ENCODE data around the gene RERG.
"Not testable (repeated sequence)": the region's sequence is repeated elsewhere in the genome, so short reads cannot be mapped to it uniquely, and the experiment has no call there.

RERG gene

DNA sequence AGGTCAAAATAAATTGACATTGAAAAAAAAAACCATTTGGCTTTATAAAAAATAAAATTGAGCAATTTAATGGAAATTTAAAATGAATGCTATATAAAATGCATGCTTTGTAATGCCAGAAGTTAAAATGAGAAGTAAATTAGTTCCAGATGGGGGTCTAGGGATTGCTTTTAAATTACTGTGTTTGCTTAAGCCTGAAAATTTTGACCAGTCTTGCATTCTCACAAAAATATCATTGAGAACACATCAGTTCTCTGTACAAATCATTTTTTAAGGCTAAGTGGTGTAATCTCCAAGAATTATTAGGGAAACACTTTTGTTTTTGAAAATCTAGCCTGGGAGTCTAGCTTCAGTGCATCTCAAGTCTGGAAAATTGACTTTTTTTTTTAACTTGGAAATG, 90.7 kb downstream of the RERG start:
- no peak for DNase-seq

DNA sequence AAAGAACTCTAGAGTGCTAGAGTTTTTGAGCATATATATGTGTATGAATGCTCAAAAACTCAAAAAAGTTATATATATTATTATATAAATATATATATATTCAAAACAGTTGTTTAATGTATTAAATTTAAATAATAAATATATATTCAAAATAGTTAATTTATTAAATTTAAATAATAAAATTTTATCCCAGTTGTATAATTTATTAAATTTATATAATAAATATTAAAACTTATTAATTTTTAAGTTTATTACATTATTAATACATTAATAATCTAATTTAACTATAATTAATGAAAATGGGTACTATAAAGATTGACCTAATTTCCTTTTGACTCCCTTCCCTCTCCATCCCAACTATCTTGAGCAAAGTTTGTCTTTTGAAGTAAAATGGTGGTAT, 97.8 kb downstream of the RERG start:
- DNase-seq = no peak

DNA sequence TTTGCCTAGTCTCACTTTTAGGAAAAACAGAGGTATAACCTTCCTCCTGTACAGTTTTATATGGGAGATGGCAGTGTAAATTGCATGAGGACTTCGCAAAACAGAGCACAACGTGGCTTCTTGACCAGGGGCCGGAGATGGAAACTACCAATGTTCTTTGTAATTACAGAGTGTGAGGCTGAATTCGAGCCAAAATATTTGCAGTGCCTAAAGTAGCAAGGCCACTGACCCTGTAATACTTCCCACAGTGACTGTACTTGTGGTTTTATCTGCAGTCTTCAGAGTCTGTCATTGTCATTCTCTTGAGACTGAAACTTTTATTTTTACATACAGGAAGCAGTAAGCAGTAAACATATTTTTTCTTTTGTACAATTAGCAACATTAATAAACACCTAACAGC, 98.9 kb downstream of the RERG start:
- no peak for DNase-seq

DNA sequence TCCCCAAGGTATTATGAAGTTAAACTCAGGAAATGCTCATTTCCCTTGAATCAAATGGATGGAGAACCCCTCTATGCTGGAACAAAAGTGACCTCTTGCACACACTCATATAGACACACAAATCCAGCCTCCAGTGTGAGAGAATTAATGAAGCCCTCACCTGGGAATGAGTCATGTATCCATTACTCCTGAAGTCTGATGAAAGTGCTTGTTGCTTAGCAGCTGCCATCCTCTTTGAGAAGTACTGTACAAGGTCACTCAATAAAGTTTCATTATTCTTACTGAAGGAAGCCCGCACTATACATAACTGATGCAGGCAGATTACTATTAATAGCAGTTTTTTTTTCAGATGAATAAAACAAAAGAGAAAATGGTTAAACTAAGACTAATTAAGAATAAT, 102.3 kb downstream of the RERG start:
- no peak for DNase-seq

DNA sequence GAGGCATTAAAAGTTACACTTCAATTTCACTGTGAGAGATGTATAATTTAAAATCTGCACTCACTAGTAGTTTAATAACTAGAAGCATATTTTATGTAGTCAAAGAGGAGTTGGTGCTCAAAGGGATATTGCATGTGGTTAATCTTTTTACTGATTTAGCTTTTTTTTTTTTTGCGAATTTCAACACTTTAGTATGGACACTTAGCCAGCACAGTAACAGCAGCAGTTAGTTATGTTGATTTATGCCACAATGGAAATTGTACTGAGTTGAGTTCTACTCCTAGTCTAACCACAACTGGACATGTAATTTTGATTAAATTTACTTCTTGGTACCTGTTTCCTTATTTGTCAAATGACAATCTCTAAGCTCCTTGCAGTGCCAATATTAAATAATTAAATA, 104.2 kb downstream of the RERG start:
- DNase-seq = no peak

DNA sequence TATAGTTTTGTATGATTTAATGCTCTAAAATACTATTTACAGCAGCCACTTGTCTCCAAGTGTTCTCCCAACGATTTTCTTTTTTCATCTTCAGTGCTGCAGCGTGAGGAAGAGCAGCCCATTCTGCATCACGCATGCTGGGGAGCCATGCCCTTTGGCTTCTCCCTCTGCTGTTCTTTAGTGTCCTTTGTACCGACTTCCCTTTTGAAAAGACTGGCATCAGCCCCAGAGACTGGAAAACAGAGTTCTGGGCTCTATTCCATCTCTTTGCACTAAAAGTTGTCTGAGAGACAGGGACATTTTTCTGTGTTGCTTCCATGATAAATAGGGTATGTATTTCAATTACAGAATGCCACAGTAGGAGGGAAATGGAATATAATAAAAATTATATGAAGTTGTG, 105.1 kb downstream of the RERG start:
- DNase-seq = no peak

DNA sequence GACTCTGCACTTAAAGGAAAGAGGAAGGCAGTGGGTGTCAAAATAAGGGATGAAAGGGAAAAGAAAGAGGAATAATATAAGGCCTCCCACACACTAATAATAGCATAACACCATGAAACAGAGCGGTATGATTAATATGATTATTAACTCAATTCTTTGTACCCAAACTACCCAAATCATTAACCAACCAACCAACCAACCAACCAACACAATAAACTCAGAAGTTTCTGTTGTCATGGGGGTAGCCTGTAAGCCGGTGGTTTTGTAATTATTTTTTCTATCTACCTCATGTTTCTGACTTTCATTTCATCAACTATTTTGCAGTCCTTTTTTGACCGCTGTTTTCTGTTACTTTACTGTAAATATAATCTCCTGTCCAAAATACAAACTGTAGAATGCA, 105.8 kb downstream of the RERG start:
- DNase-seq = no peak

DNA sequence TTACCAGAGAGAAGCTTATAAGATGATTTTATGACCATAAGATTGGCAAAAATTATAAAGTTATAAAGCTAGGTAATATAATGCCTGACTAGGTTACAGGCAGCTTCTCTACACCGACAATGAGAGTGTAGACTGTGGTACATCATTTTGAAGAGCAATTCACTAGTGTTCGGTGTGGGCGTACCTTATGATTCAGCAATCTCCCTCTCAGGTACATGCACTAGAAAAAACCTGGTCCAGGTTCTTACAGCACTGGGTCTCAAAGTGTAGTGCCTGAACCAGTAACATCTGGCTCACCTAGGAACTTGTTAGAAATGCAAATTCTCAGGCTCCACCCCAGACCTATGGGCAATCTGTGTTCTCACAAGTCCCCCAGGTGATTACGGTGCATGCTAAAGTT, 106.7 kb downstream of the RERG start:
- DNase-seq = no peak

DNA sequence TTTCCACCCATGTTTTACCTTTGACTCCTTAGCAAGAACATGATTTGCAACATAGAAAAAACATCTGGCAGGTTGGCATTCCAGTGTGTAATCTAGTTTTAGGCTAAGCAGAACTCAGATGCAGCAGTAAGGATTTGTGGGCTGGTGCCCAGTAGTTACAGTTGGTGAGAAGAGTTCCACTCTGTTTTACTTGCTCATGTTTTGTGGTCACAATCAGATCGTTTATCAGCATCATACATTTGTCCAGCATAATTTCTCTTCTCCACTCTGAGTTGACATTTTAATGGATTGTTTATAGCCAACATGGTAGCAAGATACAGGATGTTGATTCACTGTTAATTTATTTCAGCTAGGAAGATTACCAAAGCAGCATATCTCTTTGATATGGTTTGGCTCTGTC, 128.4 kb downstream of the RERG start:
- no peak for DNase-seq

DNA sequence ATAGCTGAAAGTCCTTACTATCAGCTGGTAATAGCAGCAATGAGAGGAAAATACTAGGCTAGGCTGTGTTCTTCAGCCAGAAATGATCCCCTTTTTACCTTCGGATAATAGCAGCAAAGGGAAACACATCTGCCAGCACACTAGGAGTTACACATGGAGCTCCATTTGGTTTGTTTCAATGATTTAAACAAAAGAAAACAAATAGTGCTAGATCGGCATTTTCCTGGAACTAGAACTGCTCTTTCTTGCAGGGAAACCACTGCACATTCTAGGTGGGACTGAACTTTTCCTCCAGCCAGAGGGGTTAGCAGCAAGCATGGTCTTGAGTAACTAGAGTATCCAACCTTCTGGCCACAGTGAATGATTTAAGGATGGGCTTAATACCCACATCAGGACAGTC, 130.8 kb downstream of the RERG start:
- DNase-seq = no peak

DNA sequence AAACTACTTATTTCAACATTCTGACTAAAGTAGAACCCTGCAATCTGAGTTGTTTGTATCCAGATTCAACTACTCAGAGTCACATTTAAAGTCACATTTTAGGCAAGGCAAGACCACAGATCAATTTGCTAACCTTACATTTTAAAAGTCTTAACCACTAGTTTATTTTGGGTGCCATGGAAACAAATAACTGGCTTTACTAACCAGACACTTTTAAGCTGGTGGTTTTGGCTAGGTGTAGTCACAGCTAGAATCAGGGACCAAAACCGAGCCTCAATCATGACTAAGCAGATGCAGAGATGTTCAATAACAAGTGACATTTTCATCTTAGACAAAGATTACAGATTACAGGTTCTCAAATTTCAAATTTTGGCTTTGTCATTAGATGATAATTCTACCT, 133.1 kb downstream of the RERG start:
- DNase-seq = no peak

DNA sequence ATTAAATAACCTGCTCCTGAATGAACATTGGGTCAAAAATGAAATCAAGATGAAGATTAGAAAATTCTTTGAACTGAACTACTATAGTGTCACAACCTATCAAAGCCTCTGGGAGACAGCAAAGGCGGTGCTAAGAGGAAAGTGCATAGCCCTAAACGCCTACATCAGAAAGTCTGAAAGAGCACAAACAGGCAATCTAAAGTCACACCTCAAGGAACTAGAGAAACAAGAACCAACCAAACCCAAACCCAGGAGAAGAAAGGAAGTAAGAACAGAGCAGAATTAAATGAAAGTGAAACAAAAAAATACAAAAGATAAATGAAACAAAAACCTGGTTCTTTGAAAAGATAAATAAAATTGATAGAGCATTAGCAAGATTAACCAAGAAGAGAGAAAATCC, 143.5 kb downstream of the RERG start:
- DNase-seq = not testable (repeated sequence)

DNA sequence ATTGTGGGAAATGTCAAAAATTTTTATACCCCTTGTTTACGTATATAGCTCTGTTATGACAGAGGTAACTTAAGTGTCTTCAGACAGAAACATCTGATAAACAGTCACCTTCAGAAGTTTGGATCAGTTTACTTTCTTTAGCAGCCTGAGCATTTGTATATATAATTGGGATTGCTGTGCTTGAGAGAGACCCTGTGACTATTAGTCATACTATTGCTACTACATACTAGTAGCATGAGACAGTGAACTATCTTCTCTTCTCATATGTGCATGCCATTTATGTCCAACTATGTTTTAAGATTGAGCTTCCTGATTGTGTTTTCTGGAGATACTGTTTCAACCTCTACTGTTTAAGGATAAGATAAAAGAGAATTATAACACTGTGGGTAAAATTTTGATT, 146.9 kb downstream of the RERG start:
- DNase-seq = no peak

DNA sequence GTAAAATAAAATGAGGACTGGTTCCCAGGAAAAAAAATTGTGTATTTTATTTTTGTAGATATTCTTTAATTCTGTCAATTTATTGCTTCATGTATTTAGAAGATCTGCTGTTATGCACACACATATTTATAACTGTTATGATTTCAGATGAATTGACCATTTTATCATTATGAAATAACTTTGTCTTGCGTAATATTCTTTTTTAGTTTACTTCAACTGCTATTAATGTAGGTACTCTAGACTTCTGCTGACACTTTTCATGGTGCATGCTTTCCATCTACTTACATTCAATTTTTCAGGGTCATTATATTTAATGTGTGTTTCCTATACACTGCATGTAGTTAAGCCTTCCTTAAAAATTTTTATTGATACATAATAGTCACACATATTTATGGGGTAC, 162.1 kb downstream of the RERG start:
- no peak for DNase-seq
